DND-41 (cell line): ENCODE measurements around the gene RNF14.

ENCODE experiments used
- ATAC-seq: fragments of 200-7000 bp; cut with Tn5 transposase; 3 replicates; pipeline ENCODE4 v1.9.1; 2021; ENCODE audit warnings: low read depth; ENCODE audit not compliant: insufficient read depth
- DNase-seq: peaks from one replicate; pipeline ENCODE4 v3.0.0-alpha.2; 2020
- H2AFZ ChIP-seq: 2 replicates; pipeline ENCODE4 v1.6.0; 2012; ENCODE audit warnings: low read depth, low read length
- H3K27ac ChIP-seq: 2 replicates; pipeline ENCODE4 v1.5.1; 2012; ENCODE audit warnings: low read length, inconsistent platforms
- H3K27me3 ChIP-seq: fragments of 200-600 bp; sonication (generic); 2 replicates; pipeline ENCODE4 v1.6.0; 2012; ENCODE audit warnings: low read length, mild to moderate bottlenecking, inconsistent platforms; ENCODE audit not compliant: insufficient read depth, poor library complexity
- H3K36me3 ChIP-seq: 2 replicates; pipeline ENCODE4 v1.5.1; 2012; ENCODE audit warnings: low read length, inconsistent platforms; ENCODE audit not compliant: insufficient read depth
- H3K4me1 ChIP-seq: 2 replicates; pipeline ENCODE4 v1.5.1; 2012; ENCODE audit warnings: mild to moderate bottlenecking, low read length; ENCODE audit not compliant: insufficient read depth
- H3K4me2 ChIP-seq: 2 replicates; pipeline ENCODE4 v1.6.0; 2012; ENCODE audit warnings: mild to moderate bottlenecking, moderate library complexity, low read length, inconsistent platforms; ENCODE audit not compliant: insufficient read depth
- H3K4me3 ChIP-seq, 2 experiments: fragments of 200-600 bp in 1 of 2; shearing (Covaris generic) in 1 of 2; 2 replicates each; pipeline ENCODE4 v1.5.1; 2012 to 2016; ENCODE audit warnings: inconsistent platforms in 2 of 2, low read length in 2 of 2, mild to moderate bottlenecking in 2 of 2, low read depth in 1 of 2, moderate library complexity in 1 of 2
- H3K79me2 ChIP-seq: 2 replicates; pipeline ENCODE4 v1.6.0; 2012; ENCODE audit warnings: low read length, inconsistent platforms; ENCODE audit not compliant: insufficient read depth
- H3K9ac ChIP-seq: 2 replicates; pipeline ENCODE4 v1.6.0; 2012; ENCODE audit warnings: low read depth, mild to moderate bottlenecking, inconsistent platforms, low read length, moderate library complexity
- H3K9me3 ChIP-seq: 2 replicates; pipeline ENCODE4 v1.5.1; 2012; ENCODE audit warnings: low read length, moderate library complexity, mild to moderate bottlenecking, inconsistent platforms; ENCODE audit not compliant: insufficient read depth, severe bottlenecking
- H4K20me1 ChIP-seq: 2 replicates; pipeline ENCODE4 v1.6.0; 2012; ENCODE audit warnings: low read length; ENCODE audit not compliant: insufficient read depth
- CTCF ChIP-seq: IDR thresholded peaks from 2 replicates; pipeline ENCODE4 v1.5.1; 2012; ENCODE audit warnings: borderline replicate concordance, low read length, moderate library complexity, mild to moderate bottlenecking; ENCODE audit not compliant: poor library complexity, severe bottlenecking; ENCODE audit errors: extremely low read depth
- EZH2 ChIP-seq: IDR thresholded peaks from 3 replicates; pipeline ENCODE4 v1.6.1; 2012; ENCODE audit warnings: borderline replicate concordance, low read depth, mild to moderate bottlenecking, moderate library complexity, low read length, inconsistent platforms; ENCODE audit not compliant: severe bottlenecking

The RNF14 gene

DNA sequence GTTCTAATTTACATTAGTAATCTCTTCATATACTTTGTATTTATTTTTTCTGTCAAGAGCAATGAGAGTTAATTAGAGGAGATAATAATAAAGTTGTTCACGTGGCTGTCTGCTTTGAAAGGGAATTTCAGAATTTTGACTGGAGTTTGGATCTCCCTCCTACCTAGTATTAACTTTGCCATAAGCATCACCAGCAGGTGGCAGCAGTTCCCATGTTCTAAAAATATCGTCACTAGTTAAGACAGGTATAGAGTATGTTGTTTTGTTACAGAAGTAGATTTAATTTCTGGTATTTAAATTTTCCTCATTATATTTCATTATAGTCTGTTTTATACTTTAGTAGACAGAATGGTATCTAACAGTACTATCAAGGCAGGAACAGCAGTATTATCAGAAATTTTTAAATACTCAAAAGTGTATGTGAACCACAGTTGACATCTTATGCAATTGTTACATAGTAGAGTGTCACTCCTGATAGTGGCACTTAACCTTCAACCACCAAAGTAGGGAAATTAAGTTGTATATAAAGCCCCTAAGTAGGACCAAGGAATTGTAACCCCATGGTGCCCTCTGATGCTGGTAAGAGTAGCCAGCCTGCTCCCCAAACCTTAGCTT is 23.6 kb downstream of the RNF14 start:
- H3K4me3 ChIP-seq: no peak overlapping the region
- H3K27ac ChIP-seq: no peak overlapping the region
- no peak overlapping the region for H3K4me2 ChIP-seq
- peaks cover 55% of the 10 kb centered on the region for H3K36me3 ChIP-seq
- DNase-seq (peak; percentile 74), ATAC-seq (peak; percentile 90)
- peak; percentile 80 for TF ChIP-seq CTCF
- TF ChIP-seq EZH2: no peak
- no peak overlapping the region for H2AFZ ChIP-seq
- H3K9ac ChIP-seq: no peak overlapping the region
- no peaks in the 10 kb centered on the region for H3K9me3 ChIP-seq
- H3K4me1 ChIP-seq: no peaks in the 10 kb centered on the region
- no peaks in the 10 kb centered on the region for H3K79me2 ChIP-seq
- no peaks in the 10 kb centered on the region for H4K20me1 ChIP-seq
- H3K27me3 ChIP-seq: no peaks in the 10 kb centered on the region

GRCh38 chr5:141994511-141995136 is 25.7 kb downstream of the RNF14 start:
- H2AFZ ChIP-seq: no peak overlapping the region
- no peaks in the 10 kb centered on the region for H4K20me1 ChIP-seq
- H3K79me2 ChIP-seq: no peaks in the 10 kb centered on the region
- H3K4me3 ChIP-seq: no peak overlapping the region
- H3K4me2 ChIP-seq: no peak overlapping the region
- TF ChIP-seq EZH2 (no peak), CTCF (no peak)
- ATAC-seq: no peak
- no peak for DNase-seq
- no peak overlapping the region for H3K9ac ChIP-seq
- H3K4me1 ChIP-seq: no peaks in the 10 kb centered on the region
- H3K9me3 ChIP-seq: no peaks in the 10 kb centered on the region
- no peak overlapping the region for H3K27ac ChIP-seq
- no peaks in the 10 kb centered on the region for H3K27me3 ChIP-seq
- peaks cover 43% of the 10 kb centered on the region for H3K36me3 ChIP-seq

GRCh38 chr5:141995656-141996055 is 26.8 kb downstream of the RNF14 start:
- H4K20me1 ChIP-seq: no peaks in the 10 kb centered on the region
- no peaks in the 10 kb centered on the region for H3K27me3 ChIP-seq
- H2AFZ ChIP-seq: no peak overlapping the region
- DNase-seq: no peak
- H3K27ac ChIP-seq: no peak overlapping the region
- ATAC-seq: no peak
- no peak overlapping the region for H3K4me2 ChIP-seq
- H3K9me3 ChIP-seq: no peaks in the 10 kb centered on the region
- H3K79me2 ChIP-seq: no peaks in the 10 kb centered on the region
- H3K9ac ChIP-seq: no peak overlapping the region
- H3K4me1 ChIP-seq: no peaks in the 10 kb centered on the region
- no peak overlapping the region for H3K4me3 ChIP-seq
- no peak for TF ChIP-seq CTCF
- TF ChIP-seq EZH2: no peak
- peaks cover 47% of the 10 kb centered on the region for H3K36me3 ChIP-seq
